B cell (primary cell): ENCODE results near the gene SIT1. TPM values are rescaled to one million over a fixed set of nuclear protein-coding genes. Genes with fewer than 3 reads are reported as not detected.

Source experiments
- ATAC-seq: fragments of 200-7000 bp; cut with Tn5 transposase; one replicate; pipeline ENCODE4 v1.10.0; 2021; ENCODE audit warnings: low read depth, mild to moderate bottlenecking, moderate number of reproducible peaks, moderate library complexity
- CTCF ChIA-PET: fragments of 350-600 bp; sonication (Branson Sonifier 250); formaldehyde crosslinking; loops from one replicate; lab custom pipeline; 2021; ENCODE audit warnings: antibody characterized with exemption, inconsistent platforms; lab: Charles Lee
- POLR2A ChIA-PET: fragments of 350-600 bp; sonication (Branson Sonifier 250); formaldehyde crosslinking; loops from one replicate; lab custom pipeline; 2021; ENCODE audit warnings: antibody characterized with exemption; lab: Charles Lee
- DNase-seq: peaks from one replicate; pipeline ENCODE4 v3.0.0; 2013
- H2AFZ ChIP-seq: 2 replicates; pipeline ENCODE4 v1.6.1; 2012; ENCODE audit warnings: mild to moderate bottlenecking, low read depth, low read length; ENCODE audit not compliant: insufficient read depth, poor library complexity, severe bottlenecking
- H3K27ac ChIP-seq, 2 donors: 1 replicate in 1 of 2; 2 replicates in 1 of 2; pipeline ENCODE4 v1.5.1; 2012 to 2013; ENCODE audit warnings: low read length in 2 of 2, mild to moderate bottlenecking in 2 of 2, moderate library complexity in 1 of 2
- H3K27me3 ChIP-seq, 4 experiments: fragments of 200-600 bp in 1 of 4; sonication (generic) in 1 of 4; replicated peaks in 1 of 4; 1 replicate in 2 of 4; 2 replicates in 2 of 4; pipeline versions ENCODE4 v1.6.1 to v1.7.0; 2013 to 2016; ENCODE audit warnings: low read length in 3 of 4, mild to moderate bottlenecking in 2 of 4, mixed read lengths in 1 of 4, moderate library complexity in 1 of 4; ENCODE audit not compliant: insufficient read depth in 4 of 4, control insufficient read depth in 3 of 4; ENCODE audit errors: control extremely low read depth in 1 of 4
- H3K36me3 ChIP-seq, 2 experiments: replicated peaks in 1 of 2; 1 replicate in 1 of 2; 2 replicates in 1 of 2; pipeline versions ENCODE4 v1.6.1 to v1.7.1; 2013; ENCODE audit warnings: low read length in 1 of 2; ENCODE audit not compliant: insufficient read depth in 2 of 2, control insufficient read depth in 1 of 2; ENCODE audit errors: control extremely low read depth in 1 of 2, extremely low read depth in 1 of 2
- H3K4me1 ChIP-seq, 2 donors: fragments of 200-600 bp in 1 of 2; sonication (generic) in 1 of 2; 1 replicate in 1 of 2; 2 replicates in 1 of 2; pipeline versions ENCODE4 v1.5.1 to v1.6.1; 2013 to 2017; ENCODE audit warnings: low read length in 2 of 2; ENCODE audit not compliant: control insufficient read depth in 2 of 2, insufficient read depth in 2 of 2
- H3K4me2 ChIP-seq: replicated peaks from 2 replicates; pipeline ENCODE3; 2012; ENCODE audit warnings: mild to moderate bottlenecking, low read depth, low read length; ENCODE audit not compliant: poor library complexity, severe bottlenecking
- H3K4me3 ChIP-seq, 5 experiments: fragments of 200-600 bp in 1 of 5; sonication (generic) in 1 of 5; 1 replicate in 3 of 5; 2 replicates in 2 of 5; pipeline versions ENCODE4 v1.5.1 to v1.7.0; 2011 to 2016; ENCODE audit warnings: low read length in 4 of 5, mild to moderate bottlenecking in 4 of 5, low read depth in 2 of 5, control low read depth in 1 of 5, moderate library complexity in 1 of 5; ENCODE audit not compliant: insufficient read depth in 1 of 5; ENCODE audit errors: control extremely low read depth in 1 of 5, extremely low read depth in 1 of 5
- H3K79me2 ChIP-seq: fragments of 200-600 bp; sonication (generic); one replicate; pipeline ENCODE4 v1.6.0; 2016; ENCODE audit warnings: low read length; ENCODE audit not compliant: control insufficient read depth, insufficient read depth
- H3K9ac ChIP-seq: fragments of 200-600 bp; sonication (generic); 2 replicates; pipeline ENCODE4 v1.6.1; 2017; ENCODE audit warnings: mild to moderate bottlenecking, low read length, moderate library complexity
- H3K9me3 ChIP-seq, 3 donors: one replicate each; pipeline versions ENCODE4 v1.6.1 to v1.7.1; 2013; ENCODE audit warnings: low read length in 2 of 3; ENCODE audit not compliant: control insufficient read depth in 2 of 3, insufficient read depth in 1 of 3; ENCODE audit errors: control extremely low read depth in 1 of 3
- H4K20me1 ChIP-seq: 2 replicates; pipeline ENCODE4 v1.6.0; 2012; ENCODE audit warnings: mild to moderate bottlenecking, low read length; ENCODE audit not compliant: insufficient read depth, control insufficient read depth, poor library complexity, severe bottlenecking
- H3K27ac Mint-ChIP-seq: one replicate; pipeline ENCODE4 v1.8.0; 2021; ENCODE audit warnings: mixed read lengths
- H3K27me3 Mint-ChIP-seq: one replicate; pipeline ENCODE4 v1.8.0; 2021; ENCODE audit warnings: mixed read lengths
- H3K4me1 Mint-ChIP-seq: one replicate; pipeline ENCODE4 v1.8.0; 2021; ENCODE audit warnings: mixed read lengths
- H3K4me3 Mint-ChIP-seq: one replicate; pipeline ENCODE4 v1.8.0; 2021; ENCODE audit warnings: mixed read lengths
- H3K9me3 Mint-ChIP-seq: one replicate; pipeline ENCODE4 v1.8.0; 2022; ENCODE audit warnings: mixed read lengths; ENCODE audit not compliant: insufficient read depth
- EZH2 ChIP-seq: IDR thresholded peaks from 2 replicates; pipeline ENCODE4 v1.6.1; 2012; ENCODE audit warnings: borderline replicate concordance, low read depth, mild to moderate bottlenecking, moderate library complexity, low read length; ENCODE audit not compliant: insufficient read depth, poor library complexity, severe bottlenecking
- WGBS: methylation state at CpG from one replicate; pipeline ENCODE4 v1.1.5; 2013; ENCODE audit warnings: missing lambda C conversion rate; ENCODE audit not compliant: insufficient coverage; 5-methylcytosine and 5-hydroxymethylcytosine counted together
- intact Hi-C: fragments of 100-400 bp; cut with micrococcal nuclease; formaldehyde crosslinking; loops from one replicate; pipeline ENCODE4 v1.10.0; 2022
- polyA plus RNA-seq: library from polyadenylated mRNA; depleted of rRNA; stranded (reverse); fragments of >200 nt; gene quantifications from 2 replicates; pipeline ENCODE4 v1.2.3, GENCODE V29; 2012
- total RNA-seq, 2 donors: library from RNA; stranded (reverse); fragments of 120-200 nt in 1 of 2; gene quantifications; 1 replicate in 1 of 2; 2 replicates in 1 of 2; pipeline versions ENCODE4 v1.2.3 to v1.2.4, GENCODE V29; 2013 to 2022
- TF ChIP-seq, protein P1 (sequence below): fragments of 200-600 bp; IDR thresholded peaks from one replicate; pipeline ENCODE4 v1.8.0; 2022; ENCODE audit warnings: antibody characterized with exemption, mild to moderate bottlenecking

SIT1 gene
- total and polyA plus RNA-seq, 2 donors (not counting 1 experiment from before 2014, with no cell fraction given): 37.1 to 38.5 TPM

DNA sequence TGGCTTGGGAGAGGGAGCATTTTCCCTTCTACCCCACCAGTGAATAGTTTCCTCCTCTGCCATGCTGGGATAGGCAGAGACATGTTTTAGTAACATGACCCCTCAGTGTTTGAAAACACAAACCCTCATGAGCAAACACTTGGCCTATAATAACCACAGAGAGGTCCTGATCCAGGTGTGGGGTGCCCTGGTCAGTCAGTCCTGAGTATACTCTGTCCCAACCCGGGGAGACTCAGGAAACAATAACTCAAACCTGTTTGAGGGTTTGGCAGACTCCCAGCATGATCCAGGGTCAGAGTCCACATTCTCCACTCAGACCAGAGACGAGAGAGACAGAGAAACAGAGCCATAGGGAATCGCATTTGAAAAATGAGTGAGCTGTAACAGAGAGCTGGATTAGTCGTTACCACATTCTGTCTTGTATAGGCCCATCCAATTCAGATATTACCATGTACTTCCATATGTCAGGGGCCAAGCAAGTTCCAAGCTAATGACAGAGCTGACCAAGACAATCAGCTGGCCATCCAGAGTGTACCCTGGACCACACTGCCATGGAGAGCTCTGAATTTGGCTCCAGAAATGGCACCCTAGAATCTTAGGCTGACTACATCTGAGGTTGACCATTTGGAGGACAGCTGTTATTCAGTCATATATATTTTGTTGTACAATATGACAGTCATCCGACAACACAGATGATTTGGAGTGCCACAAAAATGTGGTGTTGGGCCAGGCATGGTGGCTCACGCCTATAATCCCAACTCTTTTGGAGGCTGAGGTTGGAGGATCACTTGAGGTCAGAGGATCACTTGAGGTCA, 18.8 kb upstream of the SIT1 start:
- no peak for TF ChIP-seq EZH2
- TF ChIP-seq, protein P1, sequence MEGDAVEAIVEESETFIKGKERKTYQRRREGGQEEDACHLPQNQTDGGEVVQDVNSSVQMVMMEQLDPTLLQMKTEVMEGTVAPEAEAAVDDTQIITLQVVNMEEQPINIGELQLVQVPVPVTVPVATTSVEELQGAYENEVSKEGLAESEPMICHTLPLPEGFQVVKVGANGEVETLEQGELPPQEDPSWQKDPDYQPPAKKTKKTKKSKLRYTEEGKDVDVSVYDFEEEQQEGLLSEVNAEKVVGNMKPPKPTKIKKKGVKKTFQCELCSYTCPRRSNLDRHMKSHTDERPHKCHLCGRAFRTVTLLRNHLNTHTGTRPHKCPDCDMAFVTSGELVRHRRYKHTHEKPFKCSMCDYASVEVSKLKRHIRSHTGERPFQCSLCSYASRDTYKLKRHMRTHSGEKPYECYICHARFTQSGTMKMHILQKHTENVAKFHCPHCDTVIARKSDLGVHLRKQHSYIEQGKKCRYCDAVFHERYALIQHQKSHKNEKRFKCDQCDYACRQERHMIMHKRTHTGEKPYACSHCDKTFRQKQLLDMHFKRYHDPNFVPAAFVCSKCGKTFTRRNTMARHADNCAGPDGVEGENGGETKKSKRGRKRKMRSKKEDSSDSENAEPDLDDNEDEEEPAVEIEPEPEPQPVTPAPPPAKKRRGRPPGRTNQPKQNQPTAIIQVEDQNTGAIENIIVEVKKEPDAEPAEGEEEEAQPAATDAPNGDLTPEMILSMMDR: no peak
- Histone ChIP-seq H3K27me3 (no peaks in the 10 kb centered on the region), H3K79me2 (no peaks in the 10 kb centered on the region), H3K4me3 (no peak overlapping the region), H3K36me3 (no peaks in the 10 kb centered on the region), H2AFZ (no peak overlapping the region), H3K9me3 (no peaks in the 10 kb centered on the region), H3K4me2 (no peak overlapping the region), H3K4me1 (peaks cover 18 to 23% of the 10 kb centered on the region in 2 donors), H3K27ac (no peak overlapping the region), H3K9ac (no peak overlapping the region), H4K20me1 (no peaks in the 10 kb centered on the region)
- ATAC-seq: no peak
- ChIA-PET POLR2A (interaction anchor here (1.0 kb wide), 1 partner anchor 11 kb away, joined by 3 read pairs; no protein-coding TSS in a partner anchor), CTCF (interaction anchor here (0.6 to 1.4 kb wide), 8 partner anchors 9 to 172 kb away, joined by 3 to 7 read pairs (median 4); partner anchors contain the start of genes CCDC107 and RMRP)
- Mint-ChIP-seq H3K4me3 (no peak overlapping the region), H3K9me3 (no peaks in the 10 kb centered on the region), H3K27me3 (peaks cover 3% of the 10 kb centered on the region), H3K4me1 (peaks cover 25% of the 10 kb centered on the region), H3K27ac (no peak overlapping the region)
- intact Hi-C loops: no loop called here
- DNase-seq: no peak
- 86% methylated on average over 4 of the region's 6 CpGs for WGBS

DNA sequence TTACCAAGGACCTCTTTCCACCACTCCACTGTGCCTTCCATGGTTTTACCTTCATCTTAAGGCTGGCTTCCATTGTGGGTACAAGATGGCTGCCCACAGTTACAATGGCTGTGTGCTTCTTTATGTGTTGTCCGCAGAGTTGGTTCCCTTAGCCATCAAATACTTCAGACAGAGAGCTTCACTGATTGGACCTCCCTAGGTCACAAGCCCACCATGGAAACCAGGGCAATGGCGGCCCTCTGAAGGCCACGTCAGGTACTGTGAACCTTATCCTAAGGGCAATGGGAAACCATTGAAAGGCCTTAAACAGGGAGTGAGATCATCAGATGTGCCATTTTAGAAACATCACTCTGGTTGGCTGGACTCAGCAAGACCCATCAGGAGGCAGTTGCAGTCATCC, 17.2 kb upstream of the SIT1 start:
- ChIA-PET CTCF (interaction anchor here (1.1 to 15.0 kb wide), 2 partner anchors 21 to 30 kb away, joined by 3 to 140 read pairs; no protein-coding TSS in a partner anchor), POLR2A (interaction anchor here (0.9 kb wide), 1 partner anchor 10 kb away, joined by 3 read pairs; the partner anchor contains the start of genes CCDC107 and RMRP)

More for the DNA sequence above, 17.2 kb upstream of the SIT1 start:
- Histone ChIP-seq H3K4me2 (no peak overlapping the region), H3K9me3 (no peaks in the 10 kb centered on the region), H3K9ac (no peak overlapping the region), H3K4me3 (no peak overlapping the region), H3K79me2 (no peaks in the 10 kb centered on the region), H4K20me1 (no peaks in the 10 kb centered on the region), H3K36me3 (no peaks in the 10 kb centered on the region), H3K27ac (no peak overlapping the region), H3K4me1 (peaks cover 18 to 26% of the 10 kb centered on the region in 2 donors), H2AFZ (no peak overlapping the region), H3K27me3 (no peaks in the 10 kb centered on the region)
- H3K4me3 Mint-ChIP-seq: no peak overlapping the region
- intact Hi-C loops: no loop called here
- TF ChIP-seq, protein P1: no peak
- no peak for TF ChIP-seq EZH2
- H3K9me3 Mint-ChIP-seq: no peaks in the 10 kb centered on the region
- DNase-seq (no peak), ATAC-seq (no peak)
- H3K27ac Mint-ChIP-seq: no peak overlapping the region
- peaks cover 31% of the 10 kb centered on the region for H3K4me1 Mint-ChIP-seq
- no peaks in the 10 kb centered on the region for H3K27me3 Mint-ChIP-seq
- 100% methylated on average over 3 of the region's 3 CpGs for WGBS
